GM18517 (cell line): ENCODE measurements around the gene NSMF.
A peak's percentile ranks its signal among the peaks of the same experiment; 100 is the strongest.

ENCODE experiments used
- ATAC-seq: cut with Tn5 transposase; IDR thresholded peaks from one replicate; pipeline ENCODE4 v1.9.1; 2021; ENCODE audit warnings: mild to moderate bottlenecking, moderate library complexity; ENCODE audit not compliant: unreplicated experiment

The NSMF gene

GRCh38 chr9:137433349-137433915 is 25.7 kb downstream of the NSMF start:
- no peak for ATAC-seq

GRCh38 chr9:137432687-137433348 is 26.3 kb downstream of the NSMF start:
- ATAC-seq, result no peak

GRCh38 chr9:137431416-137431931 is 27.7 kb downstream of the NSMF start:
- no peak for ATAC-seq

GRCh38 chr9:137430723-137431415 is 28.3 kb downstream of the NSMF start:
- no peak for ATAC-seq

GRCh38 chr9:137429974-137430722 is 29.0 kb downstream of the NSMF start:
- ATAC-seq, result no peak

- no peak for ATAC-seq
Measured at GRCh38 chr9:137429546-137429890, 29.6 kb downstream of the NSMF start.

- no peak for ATAC-seq
Measured at GRCh38 chr9:137428841-137429545, 30.1 kb downstream of the NSMF start.

GRCh38 chr9:137428311-137428630 is 30.9 kb downstream of the NSMF start:
- no peak for ATAC-seq

- ATAC-seq, result no peak
Measured at GRCh38 chr9:137427454-137428310, 31.5 kb downstream of the NSMF start.

- ATAC-seq, result no peak
Measured at GRCh38 chr9:137426018-137426681, 33.0 kb downstream of the NSMF start.

- peak; percentile 31 for ATAC-seq
Measured at GRCh38 chr9:137423514-137424291, 35.4 kb downstream of the NSMF start.

- ATAC-seq, result peak; percentile 62
Measured at GRCh38 chr9:137422604-137423513, 36.3 kb downstream of the NSMF start, which contains the start of the genes EXD3 and NOXA1. Gene EXD3, minus strand, starts transcription at chr9:137423162. Its CDS starts 27,805 bp downstream, at chr9:137395357. Gene NOXA1, plus strand, starts transcription at chr9:137423393. Its CDS starts 137 bp downstream, at chr9:137423530.

GRCh38 chr9:137421838-137422603 is 37.1 kb downstream of the NSMF start:
- ATAC-seq, result no peak

GRCh38 chr9:137417161-137418021 is 41.7 kb downstream of the NSMF start:
- ATAC-seq, result no peak

- ATAC-seq, result no peak
Measured at GRCh38 chr9:137416563-137417151, 42.5 kb downstream of the NSMF start.
